Measurements from ENCODE around the gene PTPRQ. TPM values are rescaled to one million over a fixed set of nuclear protein-coding genes. Genes with fewer than 3 reads are reported as not detected.
A peak's percentile ranks its signal among the peaks of the same experiment; 100 is the strongest.

PTPRQ gene
- total RNA-seq, 1 donor from 2014 or later: 0.07 TPM

GRCh38 chr12:80721326-80721725, 277.3 kb downstream of the PTPRQ start:
- H3K4me1 Mint-ChIP-seq: peaks cover 3% of the 10 kb centered on the region
- Histone ChIP-seq H3K4me1 (peaks cover 6% of the 10 kb centered on the region), H3K79me2 (ENCODE audit: low read depth) (no peaks in the 10 kb centered on the region), H3K9me3 (ENCODE audit: low read depth) (no peaks in the 10 kb centered on the region), H3K4me2 (no peak overlapping the region), H3K4me3 (no peak overlapping the region), H3F3A (ENCODE audit: low read depth) (no peaks in the 10 kb centered on the region), H2AFZ (replicated peaks) (peak overlapping the region; percentile 32), H3K9ac (no peak overlapping the region), H3K36me3 (no peaks in the 10 kb centered on the region), H3K27me3 (peaks cover 2% of the 10 kb centered on the region), H3K27ac (no peak overlapping the region), H4K20me1 (ENCODE audit: low read depth) (no peaks in the 10 kb centered on the region)
- H3K4me3 Mint-ChIP-seq: no peak overlapping the region
- no peak for TF ChIP-seq EZH2 (IDR thresholded peaks at IDR 0.05)
- TF ChIP-seq EZH2phosphoT487 (IDR thresholded peaks at IDR 0.05): no peak
- TF ChIP-seq CTCF (IDR thresholded peaks at IDR 0.05): no peak
- no peak for DNase-seq (ENCODE audit: low spot score)
- peaks cover 2% of the 10 kb centered on the region for H3K27me3 Mint-ChIP-seq (ENCODE audit: insufficient read depth, low read depth)
- no peaks in the 10 kb centered on the region for H3K36me3 Mint-ChIP-seq
- H3K27ac Mint-ChIP-seq: no peak overlapping the region
- peaks cover 2% of the 10 kb centered on the region for H3K9me3 Mint-ChIP-seq

Data from neural progenitor cell (in vitro differentiated cells).